GM12801 (cell line): ENCODE measurements around the gene CCT5.

Experiments used
- TF ChIP-seq, protein P1 (sequence below): IDR thresholded peaks from one replicate; pipeline ENCODE4 v1.5.1; 2011; ENCODE audit warnings: control low read depth; ENCODE audit not compliant: insufficient read length; ENCODE audit errors: extremely low read depth

The CCT5 gene

DNA sequence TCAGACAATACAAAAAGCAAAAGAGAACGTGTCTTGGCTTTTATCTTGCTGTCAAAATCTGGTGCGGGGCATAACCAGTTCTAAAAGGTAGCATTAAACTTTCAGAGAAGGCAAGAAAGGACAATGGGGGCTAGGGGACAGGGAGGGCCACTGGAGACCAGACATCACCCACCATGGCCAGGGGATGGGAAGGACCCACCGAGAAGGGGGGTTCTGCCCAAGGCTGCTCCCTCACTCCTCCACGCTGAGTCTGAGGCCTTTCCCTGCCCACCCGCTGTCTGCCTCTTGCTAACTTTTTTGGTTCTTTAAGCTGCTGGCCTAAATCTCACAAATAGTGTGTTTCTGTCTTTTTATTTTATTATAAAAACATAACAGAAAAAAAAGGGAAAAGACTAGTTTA, 34.0 kb upstream of the CCT5 start:
- TF ChIP-seq, protein P1, sequence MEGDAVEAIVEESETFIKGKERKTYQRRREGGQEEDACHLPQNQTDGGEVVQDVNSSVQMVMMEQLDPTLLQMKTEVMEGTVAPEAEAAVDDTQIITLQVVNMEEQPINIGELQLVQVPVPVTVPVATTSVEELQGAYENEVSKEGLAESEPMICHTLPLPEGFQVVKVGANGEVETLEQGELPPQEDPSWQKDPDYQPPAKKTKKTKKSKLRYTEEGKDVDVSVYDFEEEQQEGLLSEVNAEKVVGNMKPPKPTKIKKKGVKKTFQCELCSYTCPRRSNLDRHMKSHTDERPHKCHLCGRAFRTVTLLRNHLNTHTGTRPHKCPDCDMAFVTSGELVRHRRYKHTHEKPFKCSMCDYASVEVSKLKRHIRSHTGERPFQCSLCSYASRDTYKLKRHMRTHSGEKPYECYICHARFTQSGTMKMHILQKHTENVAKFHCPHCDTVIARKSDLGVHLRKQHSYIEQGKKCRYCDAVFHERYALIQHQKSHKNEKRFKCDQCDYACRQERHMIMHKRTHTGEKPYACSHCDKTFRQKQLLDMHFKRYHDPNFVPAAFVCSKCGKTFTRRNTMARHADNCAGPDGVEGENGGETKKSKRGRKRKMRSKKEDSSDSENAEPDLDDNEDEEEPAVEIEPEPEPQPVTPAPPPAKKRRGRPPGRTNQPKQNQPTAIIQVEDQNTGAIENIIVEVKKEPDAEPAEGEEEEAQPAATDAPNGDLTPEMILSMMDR = no peak

DNA sequence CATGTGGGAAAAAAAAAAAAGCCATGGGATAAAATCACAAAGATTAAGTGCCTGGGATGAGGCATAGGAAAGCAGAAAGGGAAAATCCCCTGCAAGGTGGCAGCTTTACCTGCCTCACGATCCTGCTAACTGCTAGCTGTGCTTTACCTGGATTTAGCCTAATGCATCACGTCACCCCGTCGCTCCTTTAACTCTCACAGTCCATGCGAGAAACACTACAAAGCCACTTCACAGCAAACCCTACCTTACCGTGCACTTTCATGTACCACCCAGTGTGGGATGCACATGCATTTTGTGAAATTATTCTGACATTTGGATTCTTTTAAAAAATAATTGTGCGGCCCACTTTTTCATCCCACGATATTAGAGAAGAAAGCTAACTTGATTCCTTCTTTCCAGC, 31.4 kb upstream of the CCT5 start:
- TF ChIP-seq, protein P1 = no peak

GRCh38 chr5:10219068-10219467, 31.0 kb upstream of the CCT5 start:
- TF ChIP-seq, protein P1 = no peak

DNA sequence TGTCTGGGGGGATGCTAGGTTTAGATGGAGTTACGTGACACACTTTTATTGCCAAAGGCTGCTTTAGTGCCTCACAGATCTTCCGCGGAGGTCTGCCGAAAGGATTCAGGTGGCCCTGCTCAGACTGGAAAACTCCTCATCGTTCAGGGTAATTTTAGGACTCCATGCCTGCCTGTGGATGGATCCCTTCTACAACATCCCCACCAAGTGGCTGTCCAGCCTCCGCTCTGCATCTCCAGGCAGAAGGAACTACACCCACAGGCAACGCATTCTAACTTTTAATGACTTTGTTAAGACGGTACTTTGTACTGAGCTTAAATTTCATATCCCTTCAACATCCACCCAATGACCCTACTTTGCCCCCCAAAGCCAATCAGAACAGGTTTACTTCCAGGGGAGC, 29.8 kb upstream of the CCT5 start:
- TF ChIP-seq, protein P1 = no peak

GRCh38 chr5:10222326-10222725, 27.8 kb upstream of the CCT5 start:
- TF ChIP-seq, protein P1 = no peak

DNA sequence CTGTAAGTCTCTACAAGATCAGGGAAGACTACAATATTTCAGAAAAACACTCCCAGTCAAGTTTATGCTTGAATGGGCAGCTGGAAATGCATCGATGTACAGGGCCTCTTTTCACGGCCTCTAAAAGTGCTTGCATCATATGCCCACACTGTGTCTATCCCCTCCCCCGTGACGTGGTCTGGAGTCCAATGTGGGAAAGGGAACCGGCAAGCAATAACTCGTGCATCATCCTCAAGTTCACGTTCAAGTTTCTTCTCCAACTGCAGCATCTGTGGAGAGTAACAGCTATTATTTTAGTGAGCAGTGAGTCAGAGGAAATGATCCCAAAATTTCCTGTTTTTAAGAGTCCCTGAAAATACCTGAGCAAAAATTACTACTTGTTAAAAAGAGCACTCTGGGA, 22.7 kb upstream of the CCT5 start:
- TF ChIP-seq, protein P1 = no peak

- TF ChIP-seq, protein P1 = no peak
Measured at GRCh38 chr5:10228288-10228687, 21.8 kb upstream of the CCT5 start.

GRCh38 chr5:10229306-10230048, 20.6 kb upstream of the CCT5 start:
- TF ChIP-seq, protein P1 = no peak
